ENCODE measurements around the gene MYZAP. TPM values are rescaled to one million over a fixed set of nuclear protein-coding genes. Genes with fewer than 3 reads are reported as not detected.

The MYZAP gene
- polyA plus RNA-seq, 1 experiment: not detected

DNA sequence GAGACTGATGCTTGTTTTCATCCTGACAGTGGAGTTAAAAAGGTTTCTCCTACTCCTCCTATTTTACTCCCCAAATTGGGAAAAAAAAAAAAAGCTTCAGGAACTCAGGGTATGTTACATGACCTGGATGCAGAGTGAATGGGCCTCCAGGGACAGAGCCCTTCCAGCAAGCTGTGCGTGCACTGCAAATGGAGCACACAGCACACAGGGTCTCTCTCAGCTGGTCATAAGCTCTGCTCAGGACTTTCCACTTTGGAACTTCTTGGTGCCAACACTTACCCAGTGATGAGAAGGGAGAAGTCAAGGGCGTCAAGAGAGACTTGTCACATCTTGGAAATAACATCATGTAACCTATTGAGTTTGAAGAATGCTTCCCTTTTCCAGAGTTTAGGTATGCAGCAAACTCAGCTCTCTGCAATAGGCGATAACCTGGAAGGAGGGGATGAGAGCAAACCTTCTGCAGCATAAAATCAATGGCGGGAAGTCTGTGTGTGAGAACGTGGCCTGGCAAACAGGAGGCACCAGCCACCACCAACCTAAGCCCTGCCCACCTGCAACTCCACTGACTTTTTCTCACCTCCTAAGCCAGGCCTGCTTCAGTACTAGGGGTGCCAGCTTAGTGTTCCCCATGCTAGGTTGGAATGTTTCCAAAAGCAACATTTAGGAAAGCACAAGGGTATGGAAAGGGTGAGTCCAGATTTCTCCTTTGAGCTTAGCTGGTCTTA lies 39.8 kb downstream of the MYZAP start:
- POLR2A ChIA-PET: no interaction called here
- DNase-seq (ENCODE audit: low read depth, low spot score): no peak
- Histone ChIP-seq H3K4me3 (ENCODE audit: low read depth, low read length) (no peak overlapping the region), H3K27me3 (ENCODE audit: control insufficient read depth, insufficient read depth, low read length) (no peaks in the 10 kb centered on the region), H3K9me3 (ENCODE audit: control insufficient read depth, insufficient read depth, low read length) (no peaks in the 10 kb centered on the region), H3K27ac (ENCODE audit: low read depth, low read length) (no peak overlapping the region)
- TF ChIP-seq, protein P1, sequence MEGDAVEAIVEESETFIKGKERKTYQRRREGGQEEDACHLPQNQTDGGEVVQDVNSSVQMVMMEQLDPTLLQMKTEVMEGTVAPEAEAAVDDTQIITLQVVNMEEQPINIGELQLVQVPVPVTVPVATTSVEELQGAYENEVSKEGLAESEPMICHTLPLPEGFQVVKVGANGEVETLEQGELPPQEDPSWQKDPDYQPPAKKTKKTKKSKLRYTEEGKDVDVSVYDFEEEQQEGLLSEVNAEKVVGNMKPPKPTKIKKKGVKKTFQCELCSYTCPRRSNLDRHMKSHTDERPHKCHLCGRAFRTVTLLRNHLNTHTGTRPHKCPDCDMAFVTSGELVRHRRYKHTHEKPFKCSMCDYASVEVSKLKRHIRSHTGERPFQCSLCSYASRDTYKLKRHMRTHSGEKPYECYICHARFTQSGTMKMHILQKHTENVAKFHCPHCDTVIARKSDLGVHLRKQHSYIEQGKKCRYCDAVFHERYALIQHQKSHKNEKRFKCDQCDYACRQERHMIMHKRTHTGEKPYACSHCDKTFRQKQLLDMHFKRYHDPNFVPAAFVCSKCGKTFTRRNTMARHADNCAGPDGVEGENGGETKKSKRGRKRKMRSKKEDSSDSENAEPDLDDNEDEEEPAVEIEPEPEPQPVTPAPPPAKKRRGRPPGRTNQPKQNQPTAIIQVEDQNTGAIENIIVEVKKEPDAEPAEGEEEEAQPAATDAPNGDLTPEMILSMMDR (IDR thresholded peaks at IDR 0.05; ENCODE audit: low read depth, low read length): no peak
- CTCF ChIA-PET: interaction anchor here (0.6 to 2.1 kb wide), 3 partner anchors 70 to 1654 kb away, joined by 4 to 7 read pairs (median 4); no protein-coding TSS in a partner anchor

DNA sequence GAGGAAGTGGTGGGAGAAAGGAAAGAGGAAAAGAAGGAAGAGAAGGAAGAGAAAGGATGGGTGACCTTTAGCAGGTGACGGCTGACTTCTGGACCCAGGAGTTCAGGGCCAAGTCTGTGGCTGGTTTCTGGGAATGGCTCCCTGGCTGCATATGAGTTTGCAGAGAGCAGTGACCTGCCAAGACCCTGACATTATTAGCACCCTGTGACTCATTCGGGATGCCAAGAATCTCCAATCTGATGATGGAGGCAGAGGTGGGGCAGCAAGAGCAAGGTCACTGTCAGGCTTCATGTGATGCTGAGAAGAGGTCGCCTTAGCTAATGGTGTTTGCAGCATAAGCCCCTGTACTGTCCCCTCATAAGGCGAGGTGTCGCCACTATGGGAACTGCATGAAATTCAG lies 42.6 kb downstream of the MYZAP start:
- Histone ChIP-seq H3K27me3 (ENCODE audit: control insufficient read depth, insufficient read depth, low read length) (peaks cover 3% of the 10 kb centered on the region), H3K27ac (ENCODE audit: low read depth, low read length) (no peak overlapping the region), H3K4me3 (ENCODE audit: low read depth, low read length) (no peak overlapping the region), H3K9me3 (ENCODE audit: control insufficient read depth, insufficient read depth, low read length) (no peaks in the 10 kb centered on the region)
- ChIA-PET POLR2A (no interaction called here), CTCF (no interaction called here)
- DNase-seq (ENCODE audit: low read depth, low spot score): no peak
- TF ChIP-seq, protein P1 (IDR thresholded peaks at IDR 0.05; ENCODE audit: low read depth, low read length): no peak

DNA sequence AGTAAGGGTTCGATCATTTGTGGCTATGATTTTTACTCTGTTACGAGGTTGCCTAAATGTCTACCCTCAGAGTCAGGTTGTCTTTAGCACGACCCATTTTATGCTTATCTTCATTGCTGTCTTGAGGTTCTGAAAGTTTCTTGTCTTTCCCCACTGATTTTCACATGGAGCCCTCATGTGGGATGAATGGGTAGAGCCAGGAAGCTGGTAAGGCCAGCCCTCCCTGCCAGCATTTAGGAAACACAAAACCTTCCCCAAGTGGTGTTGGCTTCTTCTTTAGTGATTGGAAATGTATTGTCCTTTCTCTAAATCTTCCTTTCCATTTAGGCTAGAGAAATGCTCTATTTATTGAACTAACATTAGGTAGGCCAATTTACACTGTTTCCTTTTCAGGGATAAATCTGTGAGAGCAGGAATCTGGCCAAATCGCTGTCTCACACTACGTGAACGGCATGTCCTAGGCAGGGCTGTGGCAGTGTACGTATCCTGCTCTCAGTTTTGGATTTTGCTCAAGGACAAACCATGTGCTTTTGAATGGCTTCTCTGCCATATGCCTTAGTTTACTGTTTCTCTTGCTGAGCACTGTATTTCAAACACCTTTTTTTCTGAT lies 43.7 kb downstream of the MYZAP start:
- TF ChIP-seq, protein P1 (IDR thresholded peaks at IDR 0.05; ENCODE audit: low read depth, low read length): no peak
- no peaks in the 10 kb centered on the region for H3K9me3 ChIP-seq (ENCODE audit: control insufficient read depth, insufficient read depth, low read length)
- H3K27me3 ChIP-seq (ENCODE audit: control insufficient read depth, insufficient read depth, low read length): peaks cover 3% of the 10 kb centered on the region
- CTCF ChIA-PET: no interaction called here
- H3K27ac ChIP-seq (ENCODE audit: low read depth, low read length): no peak overlapping the region
- no peak overlapping the region for H3K4me3 ChIP-seq (ENCODE audit: low read depth, low read length)
- POLR2A ChIA-PET: no interaction called here
- no peak for DNase-seq (ENCODE audit: low read depth, low spot score)

DNA sequence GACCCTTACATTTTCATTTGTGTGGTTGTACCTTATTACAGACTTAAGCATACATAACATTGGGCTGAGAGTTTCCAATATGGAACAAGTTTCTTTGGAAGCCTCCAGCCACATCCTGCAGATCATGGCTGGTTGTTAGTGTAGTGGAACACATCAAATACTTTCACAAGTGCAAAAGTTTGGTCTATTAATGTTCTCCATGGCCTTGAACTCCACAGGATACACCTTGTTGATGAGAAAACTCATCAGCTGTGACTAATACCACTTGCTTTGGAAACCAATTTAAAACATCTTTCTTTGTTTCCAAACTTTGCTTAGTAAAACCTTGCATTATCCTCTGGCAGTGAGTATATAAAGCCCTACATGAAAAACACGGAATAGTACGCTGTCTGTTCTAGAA lies 46.1 kb downstream of the MYZAP start:
- ChIA-PET CTCF (no interaction called here), POLR2A (no interaction called here)

More for the DNA sequence above, 46.1 kb downstream of the MYZAP start:
- Histone ChIP-seq H3K4me3 (ENCODE audit: low read depth, low read length) (no peak overlapping the region), H3K27me3 (ENCODE audit: control insufficient read depth, insufficient read depth, low read length) (peaks cover 5% of the 10 kb centered on the region), H3K27ac (ENCODE audit: low read depth, low read length) (no peak overlapping the region), H3K9me3 (ENCODE audit: control insufficient read depth, insufficient read depth, low read length) (no peaks in the 10 kb centered on the region)
- TF ChIP-seq, protein P1 (IDR thresholded peaks at IDR 0.05; ENCODE audit: low read depth, low read length): no peak
- no peak for DNase-seq (ENCODE audit: low read depth, low spot score)

Measured in AG04450 (cell line).